Retinal pigment epithelial cell (primary cell): ENCODE results near the gene TRIM59.

Source experiments
- DNase-seq: peaks from one replicate; pipeline ENCODE4 v3.0.0-alpha.2; 2010; ENCODE audit warnings: low read depth
- H3K4me3 ChIP-seq: 2 replicates; pipeline ENCODE4 v1.5.1; 2011; ENCODE audit warnings: mild to moderate bottlenecking, low read length, control low read depth, moderate library complexity
- TF ChIP-seq, protein P1 (sequence below): conservative IDR thresholded peaks from 2 replicates; pipeline ENCODE4 v1.5.1; 2011; ENCODE audit warnings: low read depth, low read length, control low read depth, inconsistent platforms

TRIM59 gene

DNA sequence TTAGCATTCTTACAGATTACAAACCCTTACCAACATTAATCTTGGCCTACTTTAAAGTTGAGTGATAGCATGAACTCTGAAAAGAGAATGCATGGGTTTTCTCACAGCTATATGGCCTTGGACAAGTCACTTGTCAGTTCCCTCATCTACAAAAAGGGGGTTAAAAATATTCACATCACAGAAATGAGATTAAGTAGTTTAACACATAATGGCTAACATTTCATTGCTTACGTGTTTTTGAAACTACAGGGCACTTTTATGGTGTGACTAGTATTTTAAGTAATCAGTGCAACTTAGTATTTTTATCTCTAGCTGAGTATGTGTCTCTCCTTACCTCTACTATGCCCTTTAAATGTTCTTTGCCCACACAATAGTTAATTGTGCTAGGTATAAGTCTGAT lies 13.8 kb downstream of the TRIM59 start:
- no peak overlapping the region for H3K4me3 ChIP-seq
- TF ChIP-seq, protein P1, sequence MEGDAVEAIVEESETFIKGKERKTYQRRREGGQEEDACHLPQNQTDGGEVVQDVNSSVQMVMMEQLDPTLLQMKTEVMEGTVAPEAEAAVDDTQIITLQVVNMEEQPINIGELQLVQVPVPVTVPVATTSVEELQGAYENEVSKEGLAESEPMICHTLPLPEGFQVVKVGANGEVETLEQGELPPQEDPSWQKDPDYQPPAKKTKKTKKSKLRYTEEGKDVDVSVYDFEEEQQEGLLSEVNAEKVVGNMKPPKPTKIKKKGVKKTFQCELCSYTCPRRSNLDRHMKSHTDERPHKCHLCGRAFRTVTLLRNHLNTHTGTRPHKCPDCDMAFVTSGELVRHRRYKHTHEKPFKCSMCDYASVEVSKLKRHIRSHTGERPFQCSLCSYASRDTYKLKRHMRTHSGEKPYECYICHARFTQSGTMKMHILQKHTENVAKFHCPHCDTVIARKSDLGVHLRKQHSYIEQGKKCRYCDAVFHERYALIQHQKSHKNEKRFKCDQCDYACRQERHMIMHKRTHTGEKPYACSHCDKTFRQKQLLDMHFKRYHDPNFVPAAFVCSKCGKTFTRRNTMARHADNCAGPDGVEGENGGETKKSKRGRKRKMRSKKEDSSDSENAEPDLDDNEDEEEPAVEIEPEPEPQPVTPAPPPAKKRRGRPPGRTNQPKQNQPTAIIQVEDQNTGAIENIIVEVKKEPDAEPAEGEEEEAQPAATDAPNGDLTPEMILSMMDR, result no peak
- no peak for DNase-seq

- H3K4me3 ChIP-seq, result no peak overlapping the region
- TF ChIP-seq, protein P1, result no peak
- no peak for DNase-seq
Measured at GRCh38 chr3:160435095-160435494, 14.5 kb downstream of the TRIM59 start.

DNA sequence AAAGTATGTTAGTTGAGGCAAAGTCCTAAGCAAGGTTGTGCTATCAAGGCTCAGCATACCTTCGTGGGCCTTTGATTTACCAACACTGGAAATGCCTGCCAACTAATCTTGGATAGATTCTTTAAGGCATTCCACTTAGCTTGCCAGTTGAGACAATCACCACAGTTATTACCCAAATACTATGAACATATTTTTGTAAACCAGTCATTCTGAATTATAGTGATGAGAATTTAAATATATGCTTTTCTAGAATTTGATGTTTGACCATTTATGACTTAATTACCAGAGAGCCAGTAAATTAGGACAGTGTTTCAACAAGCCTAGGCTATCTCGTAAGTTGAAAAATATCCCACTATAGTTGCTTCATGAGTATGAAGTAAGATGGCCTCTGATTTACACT lies 15.5 kb downstream of the TRIM59 start:
- DNase-seq, result no peak
- H3K4me3 ChIP-seq, result no peak overlapping the region
- TF ChIP-seq, protein P1, result no peak

- TF ChIP-seq, protein P1, result no peak
- no peak overlapping the region for H3K4me3 ChIP-seq
- DNase-seq, result no peak
Measured at GRCh38 chr3:160427832-160428424, 21.7 kb downstream of the TRIM59 start.

- no peak for DNase-seq
- no peak overlapping the region for H3K4me3 ChIP-seq
- TF ChIP-seq, protein P1, result no peak
Measured at GRCh38 chr3:160417311-160417710, 32.3 kb downstream of the TRIM59 start.

- TF ChIP-seq, protein P1, result peak; percentile 84
- DNase-seq, result peak; percentile 39
- H3K4me3 ChIP-seq, result no peak overlapping the region
Measured at GRCh38 chr3:160413613-160414248, 35.9 kb downstream of the TRIM59 start.

GRCh38 chr3:160412477-160412876 lies 37.1 kb downstream of the TRIM59 start:
- no peak for DNase-seq
- TF ChIP-seq, protein P1, result no peak
- H3K4me3 ChIP-seq, result no peak overlapping the region
